Mesodermal cell (in vitro differentiated cells): ENCODE results near the gene GNA12.

ENCODE experiments used
- H3K27ac ChIP-seq: 2 replicates; pipeline ENCODE4 v1.7.0; 2013; ENCODE audit warnings: mild to moderate bottlenecking, low read depth, low read length, moderate library complexity; ENCODE audit not compliant: severe bottlenecking
- H3K36me3 ChIP-seq: 2 replicates; pipeline ENCODE4 v1.7.1; 2013; ENCODE audit warnings: mild to moderate bottlenecking, low read length, moderate library complexity; ENCODE audit not compliant: control insufficient read depth, insufficient read depth
- H3K4me1 ChIP-seq: one replicate; pipeline ENCODE4 v1.7.1; 2013; ENCODE audit warnings: mild to moderate bottlenecking, low read length; ENCODE audit not compliant: insufficient read depth, control insufficient read depth, poor library complexity, severe bottlenecking
- H3K4me3 ChIP-seq: 2 replicates; pipeline ENCODE4 v1.7.0; 2013; ENCODE audit warnings: low read length, control low read depth, mild to moderate bottlenecking; ENCODE audit not compliant: insufficient read depth, poor library complexity, severe bottlenecking; ENCODE audit errors: extremely low read depth
- H3K9me3 ChIP-seq: 2 replicates; pipeline ENCODE4 v1.7.1; 2013; ENCODE audit warnings: mild to moderate bottlenecking, low read length, moderate library complexity; ENCODE audit not compliant: control insufficient read depth
- WGBS, 2 experiments: methylation state at CpG; one replicate each; pipeline ENCODE4 v1.1.5; 2013; ENCODE audit warnings: missing lambda C conversion rate in 2 of 2; ENCODE audit not compliant: insufficient coverage in 2 of 2; 5-methylcytosine and 5-hydroxymethylcytosine counted together

The GNA12 gene

DNA sequence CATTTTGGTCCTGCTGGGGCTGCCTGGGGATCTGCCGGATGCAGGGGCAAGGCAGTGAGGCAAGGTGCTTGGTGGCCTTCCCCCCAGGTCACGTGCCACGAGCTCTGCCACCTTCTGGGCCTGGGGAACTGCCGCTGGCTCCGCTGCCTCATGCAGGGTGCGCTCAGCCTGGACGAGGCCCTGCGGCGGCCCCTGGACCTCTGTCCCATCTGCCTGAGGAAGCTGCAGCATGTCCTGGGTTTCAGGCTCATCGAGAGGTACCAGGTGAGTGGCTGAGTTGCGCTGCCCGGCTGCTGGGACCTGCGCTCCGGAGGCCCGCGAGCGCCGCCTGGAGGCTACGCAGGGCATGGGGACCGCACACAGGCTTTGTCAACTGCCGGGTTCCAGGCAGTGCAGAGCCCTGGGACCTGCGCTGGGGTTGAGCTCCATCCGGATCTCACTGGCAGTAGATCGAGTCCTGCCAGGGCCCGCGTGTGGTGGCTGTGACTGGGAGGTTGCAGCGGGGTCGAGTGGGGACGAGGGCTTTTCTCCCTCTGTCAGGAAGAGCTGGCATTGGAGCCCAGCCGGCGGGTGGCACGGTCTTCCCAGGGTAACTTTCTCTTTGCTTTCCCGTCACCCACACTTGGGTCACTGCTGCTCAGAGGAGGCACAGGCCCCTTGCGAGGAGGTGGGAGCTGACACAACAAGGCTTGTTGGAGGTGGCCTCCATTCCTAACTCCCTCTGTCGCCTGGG lies 134.4 kb downstream of the GNA12 start:
- Histone ChIP-seq H3K4me1 (peaks cover 6% of the 10 kb centered on the region), H3K9me3 (no peaks in the 10 kb centered on the region), H3K27ac (no peak overlapping the region), H3K36me3 (peaks cover 1% of the 10 kb centered on the region), H3K4me3 (no peak overlapping the region)
- WGBS, 2 experiments, result 26 to 35% methylated on average over 31 to 35 of the region's 35 CpGs

DNA sequence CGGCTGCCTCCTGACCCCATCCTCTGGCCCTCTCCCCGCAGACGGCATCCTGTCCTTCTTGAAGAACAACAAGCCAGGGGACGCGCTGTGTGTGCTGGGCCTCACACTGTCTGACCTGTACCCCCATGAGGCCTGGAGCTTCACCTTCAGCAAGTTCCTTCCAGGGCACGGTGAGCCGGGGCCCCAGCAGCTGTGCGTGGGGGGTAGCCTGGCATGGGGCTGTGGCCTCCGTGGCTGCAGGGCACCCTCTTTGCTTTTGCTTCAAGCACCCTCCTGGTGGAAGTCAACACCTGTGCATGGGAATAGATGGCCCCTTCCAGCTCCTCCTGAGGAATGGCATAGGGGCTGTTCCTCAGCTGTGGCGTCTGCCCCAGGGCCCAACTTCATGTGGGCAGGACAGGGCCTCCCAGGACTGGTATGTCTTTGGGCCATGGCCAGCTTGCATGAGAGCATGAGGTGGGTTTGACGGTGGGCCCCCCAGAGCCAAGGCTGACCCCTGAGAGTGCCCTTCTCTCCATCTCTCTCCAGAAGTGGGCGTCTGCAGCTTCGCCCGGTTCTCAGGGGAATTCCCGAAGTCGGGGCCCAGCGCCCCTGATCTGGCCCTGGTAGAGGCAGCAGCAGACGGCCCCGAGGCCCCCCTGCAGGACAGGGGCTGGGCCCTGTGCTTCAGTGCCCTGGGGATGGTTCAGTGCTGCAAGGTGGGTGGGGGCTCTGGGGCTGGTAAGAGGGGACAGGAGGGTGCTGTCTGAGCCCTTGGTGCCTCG lies 135.4 kb downstream of the GNA12 start:
- Histone ChIP-seq H3K36me3 (no peaks in the 10 kb centered on the region), H3K27ac (no peak overlapping the region), H3K4me1 (peaks cover 6% of the 10 kb centered on the region), H3K9me3 (no peaks in the 10 kb centered on the region), H3K4me3 (no peak overlapping the region)
- WGBS, 2 experiments, result 94 to 96% methylated on average over 16 to 18 of the region's 20 CpGs

DNA sequence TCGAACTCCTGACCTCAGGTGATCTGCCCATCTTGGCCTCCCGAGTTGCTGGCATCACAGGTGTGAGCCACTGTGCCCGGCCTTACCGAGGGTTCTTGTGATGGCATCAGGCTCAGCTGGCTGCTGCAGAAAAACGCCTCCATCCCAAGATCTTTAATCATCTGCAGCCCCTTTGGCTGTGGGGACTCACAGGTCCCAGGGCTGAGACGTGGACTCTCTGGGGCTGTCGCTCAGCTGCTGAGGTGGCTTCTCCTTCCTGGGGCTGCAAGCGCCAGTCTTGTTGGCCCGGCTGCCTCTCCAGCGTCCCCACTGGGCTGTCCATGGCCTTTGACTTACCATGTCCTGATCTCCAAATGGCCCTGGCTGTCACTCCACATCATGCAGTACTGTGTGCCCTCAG lies 136.1 kb downstream of the GNA12 start:
- no peaks in the 10 kb centered on the region for H3K36me3 ChIP-seq
- H3K27ac ChIP-seq, result no peak overlapping the region
- H3K4me1 ChIP-seq, result peaks cover under 1% of the 10 kb centered on the region
- no peak overlapping the region for H3K4me3 ChIP-seq
- WGBS, 2 experiments, result 90 to 96% methylated on average over 10 of the region's 10 CpGs
- no peaks in the 10 kb centered on the region for H3K9me3 ChIP-seq

DNA sequence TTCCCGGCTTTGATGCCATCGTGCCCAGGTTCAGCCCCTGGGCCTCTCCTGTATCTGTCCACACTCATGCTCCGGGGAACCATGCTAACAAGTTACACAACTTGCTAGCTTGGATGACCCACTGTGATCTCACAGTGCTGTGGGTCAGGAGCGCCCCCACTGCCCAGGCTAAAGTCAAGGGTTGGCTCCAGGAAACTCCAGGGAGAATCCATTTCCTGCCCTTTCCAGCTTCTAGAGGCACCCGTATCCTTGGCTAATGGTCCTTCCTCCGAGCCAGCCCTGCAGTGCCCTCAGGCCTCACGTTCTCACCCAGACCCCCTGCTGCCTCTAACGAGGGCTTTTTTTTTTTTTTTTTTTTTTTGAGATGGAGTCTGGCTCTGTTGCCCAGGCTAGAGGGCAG lies 136.6 kb downstream of the GNA12 start:
- Histone ChIP-seq H3K27ac (no peak overlapping the region), H3K9me3 (no peaks in the 10 kb centered on the region), H3K4me1 (no peaks in the 10 kb centered on the region), H3K36me3 (no peaks in the 10 kb centered on the region), H3K4me3 (no peak overlapping the region)
- WGBS, 2 experiments, result 80 to 96% methylated on average over 4 to 6 of the region's 8 CpGs

DNA sequence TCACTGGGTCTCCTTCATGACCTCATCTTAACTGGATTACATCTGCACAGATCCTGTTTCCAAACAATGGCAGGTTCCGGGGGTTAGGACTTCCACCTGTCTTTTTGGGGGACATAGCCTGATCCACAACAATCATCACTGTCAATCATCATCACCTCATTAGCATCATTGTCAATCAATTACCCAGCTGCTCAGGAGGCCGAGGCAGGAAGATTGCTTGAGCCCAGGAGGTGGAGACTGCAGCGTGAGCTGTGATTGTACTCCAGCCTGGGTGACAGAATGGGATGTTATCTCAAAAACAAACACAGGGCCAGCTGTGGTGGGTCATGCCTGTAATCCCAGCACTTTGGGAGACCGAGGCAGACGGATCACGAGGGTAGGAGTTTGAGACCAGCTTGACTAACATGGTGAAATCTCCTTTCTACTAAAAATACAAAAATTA lies 137.4 kb downstream of the GNA12 start:
- no peaks in the 10 kb centered on the region for H3K36me3 ChIP-seq
- WGBS, 2 experiments, result 70 to 100% methylated on average over 1 to 6 of the region's 6 CpGs
- H3K4me3 ChIP-seq, result no peak overlapping the region
- H3K27ac ChIP-seq, result no peak overlapping the region
- no peaks in the 10 kb centered on the region for H3K4me1 ChIP-seq
- no peaks in the 10 kb centered on the region for H3K9me3 ChIP-seq

DNA sequence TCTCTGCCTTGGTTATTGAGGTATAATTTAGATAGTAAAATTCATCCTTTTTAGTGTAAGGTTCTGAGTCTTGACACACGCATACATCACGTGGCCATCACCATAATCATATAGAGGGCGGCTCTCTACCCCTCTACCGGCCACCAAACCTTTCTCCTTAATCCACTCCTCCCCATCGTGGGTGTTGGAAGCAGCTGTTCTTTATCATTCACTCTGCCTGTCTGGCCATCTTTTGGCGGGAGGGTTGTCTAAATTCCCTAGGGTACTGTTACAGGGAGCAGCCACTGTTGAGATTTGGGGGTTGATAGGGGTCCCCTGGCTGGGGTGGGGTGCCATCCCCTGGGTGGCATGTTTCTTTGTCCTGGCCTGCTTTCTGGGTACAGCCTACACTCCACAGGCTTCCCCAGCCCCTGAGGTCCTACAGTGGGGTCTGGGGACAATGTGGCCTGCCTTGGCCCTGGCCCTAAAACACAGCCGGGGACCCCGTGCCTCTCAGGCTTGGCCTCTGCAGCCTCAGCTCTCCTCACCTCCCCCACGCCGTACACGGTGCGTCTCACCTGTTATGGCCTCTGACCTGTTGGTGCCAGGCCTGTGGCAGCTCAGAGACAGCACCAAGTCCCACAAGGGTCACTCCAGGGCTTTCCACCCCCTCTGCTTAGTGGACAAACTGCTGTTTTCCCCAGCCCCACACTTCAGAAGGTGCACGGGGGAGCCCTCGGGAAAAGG lies 138.6 kb downstream of the GNA12 start:
- H3K4me1 ChIP-seq, result no peaks in the 10 kb centered on the region
- H3K9me3 ChIP-seq, result no peaks in the 10 kb centered on the region
- H3K27ac ChIP-seq, result no peak overlapping the region
- H3K4me3 ChIP-seq, result no peak overlapping the region
- H3K36me3 ChIP-seq, result no peaks in the 10 kb centered on the region
- WGBS, 2 experiments, result 86 to 90% methylated on average over 11 to 14 of the region's 14 CpGs

DNA sequence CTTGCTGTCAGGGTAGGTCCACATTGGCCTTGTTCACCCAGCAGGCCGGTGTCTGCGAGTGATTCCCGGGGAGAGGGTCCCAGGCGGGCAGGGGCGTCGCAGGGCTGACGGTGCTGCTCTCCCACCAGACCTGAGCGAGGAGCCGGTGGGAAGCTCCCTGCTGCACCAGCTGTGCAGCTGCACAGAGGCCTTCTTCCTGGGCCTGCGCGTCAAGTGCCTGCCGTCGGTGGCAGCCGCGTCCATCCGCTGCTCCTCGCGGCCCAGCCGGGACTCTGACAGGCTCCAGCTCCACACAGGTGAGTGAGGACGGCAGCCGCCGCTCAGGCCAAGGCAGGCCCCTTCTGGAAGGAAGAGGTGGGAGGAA lies 141.5 kb downstream of the GNA12 start:
- WGBS, 2 experiments, result 92 to 95% methylated on average over 21 to 22 of the region's 22 CpGs
- no peaks in the 10 kb centered on the region for H3K9me3 ChIP-seq
- no peaks in the 10 kb centered on the region for H3K36me3 ChIP-seq
- H3K4me1 ChIP-seq, result no peaks in the 10 kb centered on the region
- H3K27ac ChIP-seq, result no peak overlapping the region
- no peak overlapping the region for H3K4me3 ChIP-seq

DNA sequence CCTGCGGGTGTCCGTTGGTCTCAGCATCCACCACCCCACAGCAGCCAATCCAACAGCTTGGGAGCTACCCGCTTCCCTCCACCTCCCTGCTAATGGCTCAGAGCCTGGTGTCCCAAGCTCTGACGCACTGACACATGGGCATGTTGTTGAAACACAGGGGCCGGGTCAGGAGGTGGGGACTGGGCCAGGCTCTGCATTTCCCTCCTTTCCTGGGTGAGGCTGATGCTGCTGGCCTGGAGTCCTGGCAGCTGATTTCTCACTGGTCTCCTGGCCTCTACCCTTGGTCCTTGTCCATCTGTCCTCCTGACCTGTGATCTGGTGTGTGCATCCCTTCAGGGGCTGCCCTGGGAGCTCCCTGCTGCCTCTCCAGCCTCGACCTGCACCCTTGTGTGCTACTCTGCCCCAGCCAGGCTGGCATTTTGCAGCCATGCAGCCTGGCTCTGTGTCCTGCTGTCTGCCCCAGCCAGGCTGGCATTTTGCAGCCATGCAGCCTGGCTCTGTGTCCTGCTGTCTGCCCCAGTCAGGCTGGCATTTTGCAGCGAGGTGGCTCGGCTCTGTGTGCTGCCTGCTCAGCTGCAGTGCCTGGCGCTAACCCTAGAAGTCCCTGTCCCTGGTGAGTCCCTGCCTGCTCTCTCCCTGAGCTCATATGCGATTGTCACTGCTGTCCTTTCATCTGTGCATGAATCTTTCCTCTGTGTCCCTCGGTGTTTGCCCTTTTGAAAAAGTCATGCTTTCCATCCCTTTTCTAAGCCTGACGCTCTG lies 142.1 kb downstream of the GNA12 start:
- WGBS, 2 experiments, result 90 to 91% methylated on average over 10 to 12 of the region's 12 CpGs
- no peak overlapping the region for H3K4me3 ChIP-seq
- H3K4me1 ChIP-seq, result no peaks in the 10 kb centered on the region
- H3K36me3 ChIP-seq, result no peaks in the 10 kb centered on the region
- H3K27ac ChIP-seq, result no peak overlapping the region
- H3K9me3 ChIP-seq, result no peaks in the 10 kb centered on the region

DNA sequence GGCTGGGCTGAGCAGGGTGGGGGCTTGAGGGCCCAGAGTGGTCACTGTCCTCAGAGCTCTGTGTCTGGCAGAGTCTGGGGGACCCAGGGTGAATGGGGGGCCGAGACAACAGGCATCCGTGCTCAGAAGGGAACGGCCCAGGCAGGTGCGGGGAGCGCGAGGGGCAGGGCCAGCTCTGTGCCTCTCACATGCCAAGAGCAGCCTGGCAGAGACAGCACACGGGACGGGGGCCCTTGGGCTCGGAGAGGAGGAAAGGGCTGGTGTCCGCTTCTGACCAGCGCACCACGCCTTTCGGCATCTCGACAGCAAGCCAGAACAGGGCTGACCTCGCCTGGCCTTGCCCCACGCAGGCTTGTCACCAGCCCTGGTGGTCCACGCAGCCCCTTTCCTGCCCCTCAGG lies 142.7 kb downstream of the GNA12 start:
- no peaks in the 10 kb centered on the region for H3K36me3 ChIP-seq
- WGBS, 2 experiments, result 89 to 94% methylated on average over 17 of the region's 17 CpGs
- H3K4me3 ChIP-seq, result no peak overlapping the region
- H3K27ac ChIP-seq, result no peak overlapping the region
- H3K9me3 ChIP-seq, result no peaks in the 10 kb centered on the region
- no peaks in the 10 kb centered on the region for H3K4me1 ChIP-seq

DNA sequence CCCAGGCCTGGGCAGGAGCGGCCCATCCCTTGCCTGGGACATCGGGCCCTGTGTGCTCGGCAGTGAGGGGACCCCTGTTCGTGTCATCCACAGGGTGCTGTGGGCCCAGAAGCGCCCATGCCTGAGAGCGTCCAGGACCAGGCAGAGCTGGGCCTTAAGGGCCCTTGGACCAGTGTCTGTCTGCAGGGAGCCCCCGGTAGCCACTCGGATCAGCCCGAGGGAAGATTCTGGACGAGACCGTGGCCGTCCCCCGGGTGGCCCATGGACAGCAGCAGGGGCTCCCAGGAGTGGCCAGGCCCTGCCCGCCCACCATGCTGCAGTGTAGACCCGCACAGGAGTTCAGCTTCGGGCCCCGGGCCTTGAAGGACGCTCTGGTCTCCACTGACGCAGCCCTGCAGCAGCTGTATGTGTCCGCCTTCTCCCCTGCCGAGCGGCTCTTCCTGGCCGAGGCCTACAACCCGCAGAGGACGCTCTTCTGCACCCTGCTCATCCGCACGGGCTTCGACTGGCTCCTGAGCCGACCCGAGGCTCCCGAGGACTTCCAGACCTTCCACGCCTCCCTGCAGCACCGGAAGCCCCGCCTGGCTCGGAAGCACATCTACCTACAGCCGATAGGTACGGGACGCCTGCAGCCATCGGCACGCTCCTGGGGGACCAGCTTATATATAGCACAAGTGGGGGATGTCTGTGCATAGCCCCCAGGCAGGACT lies 143.8 kb downstream of the GNA12 start:
- Histone ChIP-seq H3K36me3 (no peaks in the 10 kb centered on the region), H3K4me3 (no peak overlapping the region), H3K27ac (no peak overlapping the region), H3K4me1 (no peaks in the 10 kb centered on the region), H3K9me3 (no peaks in the 10 kb centered on the region)
- 91 to 92% methylated on average over 26 to 40 of the region's 40 CpGs for WGBS, 2 experiments
